SIG-M5 treated with dmso at 0.1 percent for 504 hours (cell line): Measurements from ENCODE around the gene NCAPD2.
"Not testable (repeated sequence)": the region's sequence is repeated elsewhere in the genome, so short reads cannot be mapped to it uniquely, and the experiment has no call there.

ENCODE experiments used
- DNase-seq: peaks from one replicate; lab custom pipeline; 2025; ENCODE audit not compliant: unreplicated experiment; lab: John Stamatoyannopoulos, UW

NCAPD2 gene

GRCh38 chr12:6548966-6549683, 55.2 kb downstream of the NCAPD2 start:
- DNase-seq: peak; percentile 55

GRCh38 chr12:6549684-6550151, 55.8 kb downstream of the NCAPD2 start:
- DNase-seq: no peak

GRCh38 chr12:6550294-6551062, 56.6 kb downstream of the NCAPD2 start:
- peak; percentile 95 for DNase-seq

- DNase-seq: no peak
Measured at GRCh38 chr12:6551063-6551461, 57.2 kb downstream of the NCAPD2 start.

GRCh38 chr12:6551496-6552139, 57.7 kb downstream of the NCAPD2 start:
- no peak for DNase-seq

- DNase-seq: no peak
Measured at GRCh38 chr12:6552140-6552551, 58.2 kb downstream of the NCAPD2 start.

- no peak for DNase-seq
Measured at GRCh38 chr12:6553051-6553868, 59.4 kb downstream of the NCAPD2 start.

GRCh38 chr12:6554168-6555017, 60.5 kb downstream of the NCAPD2 start:
- DNase-seq: peak; percentile 91

- DNase-seq: peak; percentile 27
Measured at GRCh38 chr12:6555018-6555691, 61.3 kb downstream of the NCAPD2 start.

- not testable (repeated sequence) for DNase-seq
Measured at GRCh38 chr12:6556496-6556817, 62.6 kb downstream of the NCAPD2 start.

GRCh38 chr12:6556857-6557256, 63.0 kb downstream of the NCAPD2 start:
- no peak for DNase-seq

GRCh38 chr12:6558014-6558760, 64.3 kb downstream of the NCAPD2 start:
- DNase-seq: peak; percentile 72

GRCh38 chr12:6559500-6559899, 65.6 kb downstream of the NCAPD2 start:
- DNase-seq: no peak

- no peak for DNase-seq
Measured at GRCh38 chr12:6560501-6561205, 66.8 kb downstream of the NCAPD2 start.

- DNase-seq: no peak
Measured at GRCh38 chr12:6562881-6563280, 69.0 kb downstream of the NCAPD2 start.

- DNase-seq: peak; percentile 41
Measured at GRCh38 chr12:6563448-6564050, 69.6 kb downstream of the NCAPD2 start.

GRCh38 chr12:6567112-6567670, 73.3 kb downstream of the NCAPD2 start:
- DNase-seq: peak; percentile 53

GRCh38 chr12:6569312-6569711, 75.4 kb downstream of the NCAPD2 start:
- DNase-seq: no peak
